B cell (primary cell): ENCODE data around the gene NCAPH2.

Experiments used
- CTCF ChIP-seq: fragments of 200-600 bp; IDR thresholded peaks from one replicate; pipeline ENCODE4 v1.8.0; 2022; ENCODE audit warnings: antibody characterized with exemption, mild to moderate bottlenecking
- EZH2 ChIP-seq: IDR thresholded peaks from 2 replicates; pipeline ENCODE4 v1.6.1; 2012; ENCODE audit warnings: borderline replicate concordance, low read depth, mild to moderate bottlenecking, moderate library complexity, low read length; ENCODE audit not compliant: insufficient read depth, poor library complexity, severe bottlenecking

DNA sequence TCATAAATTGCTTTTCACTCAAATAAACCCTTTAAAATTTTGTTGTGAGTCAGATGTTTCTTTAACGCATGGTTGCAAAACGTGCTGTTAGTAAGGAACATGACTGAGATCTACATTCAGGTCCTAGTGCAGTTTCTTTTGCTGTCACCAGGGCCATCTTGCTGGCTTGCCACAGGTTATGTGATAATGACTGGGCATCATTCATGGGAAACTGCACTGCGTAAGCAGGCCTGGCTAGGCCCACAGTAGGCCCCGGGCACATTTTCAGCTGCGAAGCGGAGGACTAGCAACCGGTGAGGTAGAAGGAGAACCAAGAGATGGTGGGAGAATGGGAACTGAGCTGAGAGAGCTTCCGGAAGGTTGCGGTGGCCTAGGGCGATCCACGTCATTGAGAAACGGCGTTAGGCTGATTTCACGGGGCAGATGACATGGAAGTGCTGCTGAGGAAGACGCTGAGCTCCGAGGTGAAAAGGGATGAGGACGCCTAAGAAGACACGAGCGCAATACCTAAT lies 34.4 kb downstream of the NCAPH2 start:
- TF ChIP-seq CTCF (no peak), EZH2 (no peak)
